H54 (cell line): ENCODE measurements around the gene REP15.
A peak's percentile ranks its signal among the peaks of the same experiment; 100 is the strongest.
"Not testable (repeated sequence)": the region's sequence is repeated elsewhere in the genome, so short reads cannot be mapped to it uniquely, and the experiment has no call there.

ENCODE experiments used
- DNase-seq: peaks from one replicate; pipeline ENCODE4 v3.0.0; 2011; ENCODE audit warnings: low spot score, mixed read lengths; ENCODE audit not compliant: insufficient read length
- FAIRE-seq: peaks from 3 replicates; lab custom pipeline; 2011; peaks lifted over from hg19 to GRCh38; lab: Jason Lieb, UNC
- POLR2A ChIP-seq: IDR thresholded peaks from 2 replicates; pipeline ENCODE4 v1.6.1; 2011; ENCODE audit warnings: low read depth, mild to moderate bottlenecking, low read length

Gene REP15

DNA sequence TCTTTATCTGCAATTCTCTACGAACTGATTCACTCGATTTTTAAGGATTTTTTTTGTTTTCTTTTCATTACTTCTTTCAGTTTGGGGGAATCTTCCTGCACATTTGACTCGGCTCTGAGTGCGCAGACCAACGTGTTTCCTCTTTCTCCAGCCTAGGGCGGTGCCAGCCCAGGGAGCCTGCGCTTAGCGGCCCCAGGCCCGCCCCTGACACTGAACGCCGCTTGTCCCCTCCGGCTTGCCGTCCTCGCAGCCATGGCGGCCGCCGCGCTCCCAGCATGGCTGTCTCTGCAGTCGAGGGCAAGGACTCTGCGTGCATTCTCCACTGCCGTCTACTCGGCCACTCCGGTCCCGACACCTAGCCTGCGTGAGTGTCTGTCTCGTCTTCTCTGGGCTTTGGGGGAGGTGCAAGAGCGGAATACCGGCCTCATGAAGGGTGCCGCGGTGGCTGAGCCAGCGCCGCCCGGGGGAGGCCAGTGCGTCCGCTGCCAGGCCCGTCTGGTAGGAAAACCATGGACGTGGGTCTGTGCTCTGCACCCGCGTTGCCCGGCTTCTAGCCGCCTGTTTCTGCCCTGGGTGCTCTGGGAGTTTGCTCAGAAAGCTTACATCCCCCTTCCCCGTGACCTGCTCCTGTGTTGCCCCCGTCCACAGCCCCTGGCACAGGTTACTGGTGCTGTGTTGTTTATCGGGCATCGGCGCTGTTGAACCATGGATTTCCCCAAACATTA lies 14.5 kb downstream of the REP15 start, which contains the start of gene MRPS35:
MRPS35 (plus strand) TSS at position 241 of the 725 bp plus-strand sequence; CDS start at position 253, 12 bp downstream.
- TF ChIP-seq POLR2A: peak; percentile 97
- FAIRE-seq (no peak), DNase-seq (peak; percentile 78)

DNA sequence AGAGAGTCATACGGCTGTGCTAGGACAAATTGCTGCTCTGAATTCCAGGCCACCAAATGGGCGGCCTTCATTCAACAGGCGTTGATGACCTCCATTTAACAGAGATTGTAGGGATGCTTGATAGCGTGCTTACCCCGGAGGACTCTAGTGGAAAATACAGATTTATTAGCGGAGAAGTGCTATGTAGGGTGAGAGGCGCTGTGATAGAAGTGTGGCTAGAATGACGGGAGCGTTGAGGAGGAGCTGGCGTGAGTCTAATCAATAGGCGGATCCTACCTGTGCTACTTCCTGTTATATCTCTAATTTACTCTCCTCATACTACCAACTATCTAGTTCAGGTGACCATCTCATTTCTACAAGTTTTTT lies 15.1 kb downstream of the REP15 start:
- FAIRE-seq (no peak), DNase-seq (no peak)
- TF ChIP-seq POLR2A: no peak

DNA sequence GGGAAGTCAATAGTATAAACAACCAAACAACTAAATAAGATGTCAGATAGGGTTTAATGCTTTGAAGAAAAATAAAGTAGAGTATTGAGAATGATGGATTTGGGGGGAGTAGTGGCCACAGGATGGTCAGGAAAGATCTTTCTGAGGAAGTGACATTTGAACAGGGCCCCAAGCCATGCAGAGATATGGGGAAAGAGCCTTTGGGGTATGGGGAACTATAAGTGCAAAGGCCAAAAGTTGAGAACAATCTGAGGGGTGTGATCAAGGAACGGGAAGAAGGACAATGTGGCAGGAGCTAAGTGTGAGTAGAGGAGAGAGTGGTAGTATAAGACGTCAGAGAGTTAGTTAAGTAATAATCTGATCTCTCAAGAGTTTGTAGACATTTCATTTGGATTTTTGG lies 15.7 kb downstream of the REP15 start:
- no peak for FAIRE-seq

DNA sequence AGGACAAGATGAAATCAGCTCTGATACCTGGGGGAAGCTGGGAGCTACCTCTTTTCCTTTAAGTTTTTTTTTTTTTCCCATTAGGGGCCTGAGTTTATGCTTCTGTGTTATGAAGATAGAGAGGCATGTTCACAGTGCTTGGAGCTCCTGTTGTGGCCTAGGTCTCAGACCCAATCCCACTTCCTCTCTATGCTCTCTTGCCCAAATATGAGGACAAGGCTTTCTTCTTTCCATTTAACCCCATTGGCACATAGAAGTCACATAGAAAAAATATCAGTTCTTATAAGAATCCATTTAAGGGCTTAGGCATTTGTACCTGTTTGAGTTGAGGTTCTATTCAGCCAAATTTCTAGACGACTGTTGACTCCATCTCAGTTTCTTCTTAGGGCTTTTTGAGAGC lies 27.0 kb downstream of the REP15 start:
- TF ChIP-seq POLR2A: no peak
- FAIRE-seq: no peak
- DNase-seq: no peak

More for the DNA sequence above, 15.7 kb downstream of the REP15 start:
- no peak for DNase-seq
- no peak for TF ChIP-seq POLR2A

DNA sequence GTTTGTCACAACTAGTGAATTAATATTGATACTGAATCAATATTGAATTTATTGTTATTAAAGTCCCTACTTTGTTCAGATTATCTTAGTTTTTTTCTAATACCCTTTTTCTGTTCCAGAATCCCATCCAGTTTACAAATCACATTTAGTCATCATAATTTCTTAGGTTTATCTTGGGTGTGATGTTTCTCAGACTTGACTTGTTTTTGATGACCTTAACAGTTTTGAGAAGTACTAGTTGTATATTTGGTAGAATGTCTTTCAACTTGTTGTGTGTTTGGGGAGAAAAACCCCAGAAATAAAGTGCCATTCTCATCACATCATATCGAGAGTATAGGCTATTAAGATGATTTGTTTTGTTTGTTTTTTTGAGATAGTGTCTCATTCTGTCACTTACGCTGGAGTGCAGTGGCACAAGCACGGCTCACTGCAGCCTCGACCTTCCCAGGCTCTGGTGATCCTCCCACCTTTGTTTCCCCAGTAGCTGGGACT lies 33.9 kb downstream of the REP15 start:
- no peak for TF ChIP-seq POLR2A
- peak; percentile 11 for FAIRE-seq
- DNase-seq: no peak

DNA sequence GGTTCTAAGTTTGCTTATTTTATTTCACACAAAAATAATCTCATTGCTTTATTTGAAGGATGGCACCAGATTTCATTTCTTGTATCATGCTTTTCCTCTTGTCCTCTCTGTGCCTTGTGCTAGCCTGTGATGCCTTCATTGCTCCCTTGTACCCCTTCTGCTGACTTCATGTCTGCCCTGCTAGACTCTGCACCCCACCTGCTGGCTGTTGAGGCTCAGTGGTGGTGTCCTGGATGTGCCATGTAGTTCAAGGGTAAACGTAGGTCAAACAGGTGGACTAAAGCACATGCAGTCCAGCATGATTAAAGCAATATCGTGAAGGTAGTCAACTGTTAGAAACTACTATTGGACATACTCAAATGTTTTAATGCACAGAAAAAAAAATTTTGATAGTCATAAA lies 36.0 kb downstream of the REP15 start:
- TF ChIP-seq POLR2A: no peak
- DNase-seq (no peak), FAIRE-seq (peak; percentile 89)

DNA sequence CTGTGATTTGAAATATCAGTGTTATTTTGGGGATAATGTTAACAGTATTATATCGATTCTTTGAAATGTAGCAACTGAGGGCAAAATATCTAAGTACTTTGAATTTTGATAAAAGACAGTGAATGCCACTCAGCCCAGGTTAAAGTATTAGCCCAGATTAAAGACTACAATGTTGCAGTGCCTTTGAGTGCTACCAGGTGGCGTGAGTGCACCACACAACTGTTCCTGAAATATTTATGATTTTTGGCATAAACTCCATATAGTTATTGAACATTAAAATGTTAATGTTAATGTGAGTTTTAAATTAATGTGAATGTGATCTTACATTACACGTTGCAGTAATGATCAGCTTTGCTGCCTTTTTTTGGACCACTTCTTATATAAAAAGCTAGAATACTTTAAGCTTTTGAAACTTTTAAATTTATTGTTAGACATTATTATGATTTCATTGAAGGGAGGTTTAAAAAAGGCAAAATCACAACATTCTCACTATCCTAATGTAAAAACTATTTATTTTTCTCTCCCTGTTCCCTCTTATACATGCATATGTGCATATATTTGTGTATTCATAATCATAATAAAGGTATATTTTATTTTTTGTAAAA lies 36.9 kb downstream of the REP15 start:
- no peak for TF ChIP-seq POLR2A
- no peak for DNase-seq
- FAIRE-seq: peak; percentile 85

DNA sequence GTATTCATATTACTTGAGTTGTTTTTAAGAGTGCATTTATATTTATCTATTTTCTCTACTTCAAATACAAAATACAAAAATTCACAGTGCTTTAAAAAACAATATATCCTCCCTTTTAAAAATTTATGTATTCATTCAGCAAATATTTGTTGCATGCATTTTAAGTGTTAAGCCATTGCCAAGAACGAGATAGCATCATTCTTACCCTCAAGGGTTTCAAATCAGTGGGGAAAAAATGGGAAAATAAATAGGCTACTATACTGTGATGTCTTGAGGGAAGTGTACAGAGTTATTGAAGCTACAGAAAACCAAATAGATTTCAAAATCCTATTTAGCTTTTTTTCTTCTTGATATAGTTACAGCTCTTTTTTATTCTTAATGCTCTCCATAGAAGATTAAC lies 37.5 kb downstream of the REP15 start:
- no peak for DNase-seq
- TF ChIP-seq POLR2A: no peak
- FAIRE-seq: no peak

DNA sequence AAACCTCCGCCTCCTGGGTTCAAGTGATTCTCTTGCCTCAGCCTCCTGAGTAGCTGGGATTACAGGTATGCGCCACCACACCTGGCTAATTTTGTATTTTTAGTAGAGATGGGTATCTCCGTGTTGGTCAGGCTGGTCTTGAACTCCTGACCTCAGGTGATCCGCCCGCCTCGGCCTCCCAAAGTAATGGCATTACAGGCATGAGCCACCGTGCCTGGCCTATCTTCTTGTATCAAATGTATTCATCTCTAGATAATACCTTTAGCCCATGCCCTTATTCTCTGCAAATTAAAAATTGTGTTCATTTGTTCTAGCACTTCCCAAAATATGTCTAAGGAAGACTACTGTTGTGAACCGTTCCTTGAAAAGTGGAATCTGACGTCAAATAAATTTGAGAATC lies 38.1 kb downstream of the REP15 start:
- not testable (repeated sequence) for FAIRE-seq, DNase-seq

DNA sequence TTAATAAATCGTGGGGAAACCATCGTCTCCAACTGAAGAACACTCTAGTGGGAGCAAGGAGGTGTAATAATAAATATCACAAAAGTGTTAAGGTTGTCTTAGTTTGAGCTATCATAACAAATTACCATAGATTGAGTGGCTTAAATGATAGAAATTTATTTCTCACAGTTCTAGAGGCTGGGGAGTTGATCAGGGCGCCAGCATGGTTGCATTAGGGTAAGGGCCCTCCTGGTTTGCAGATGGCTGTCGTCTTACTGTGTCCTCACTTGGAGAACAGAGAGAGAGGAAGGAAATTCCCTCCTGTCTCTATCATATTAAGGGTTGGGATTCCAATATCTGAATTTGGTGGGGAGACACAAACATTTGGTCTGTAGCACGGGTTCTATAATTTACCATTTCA lies 47.4 kb downstream of the REP15 start:
- FAIRE-seq (no peak), DNase-seq (no peak)
- no peak for TF ChIP-seq POLR2A

DNA sequence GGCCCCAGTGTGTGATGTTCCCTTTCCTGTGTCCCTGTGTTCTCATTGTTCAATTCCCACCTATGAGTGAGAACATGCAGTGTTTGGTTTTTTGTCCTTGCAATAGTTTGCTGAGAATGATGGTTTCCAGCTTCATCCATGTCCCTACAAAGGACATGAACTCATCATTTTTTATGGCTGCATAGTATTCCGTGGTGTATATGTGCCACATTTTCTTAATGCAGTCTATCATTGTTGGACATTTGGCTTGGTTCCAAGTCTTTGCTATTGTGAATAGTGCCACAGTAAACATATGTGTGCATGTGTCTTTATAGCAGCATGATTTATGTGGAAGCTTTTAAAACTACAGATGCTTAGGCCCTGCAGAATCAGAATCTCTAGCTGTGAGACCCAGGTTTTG lies 49.5 kb downstream of the REP15 start:
- FAIRE-seq, DNase-seq: not testable (repeated sequence)
